Smooth muscle cell (in vitro differentiated cells): ENCODE measurements around the gene GJA4. TPM values are rescaled to one million over a fixed set of nuclear protein-coding genes. Genes with fewer than 3 reads are reported as not detected.

Experiments used
- DNase-seq: peaks from one replicate; lab custom pipeline; 2025; ENCODE audit not compliant: unreplicated experiment; lab: John Stamatoyannopoulos, UW
- H2AFZ ChIP-seq: fragments of 200-600 bp; sonication (generic); 2 replicates; pipeline ENCODE4 v1.6.0; 2016; ENCODE audit warnings: antibody characterized with exemption, low read depth, mild to moderate bottlenecking
- H3F3A ChIP-seq: fragments of 200-600 bp; sonication (generic); 2 replicates; pipeline ENCODE4 v1.6.0; 2017; ENCODE audit warnings: antibody characterized with exemption, low read depth
- H3K27ac ChIP-seq: fragments of 200-600 bp; sonication (generic); 2 replicates; pipeline ENCODE4 v1.5.1; 2016; ENCODE audit warnings: low read depth, mild to moderate bottlenecking
- H3K27me3 ChIP-seq: fragments of 200-600 bp; sonication (generic); 2 replicates; pipeline ENCODE4 v1.6.1; 2016; ENCODE audit warnings: low read depth, mild to moderate bottlenecking
- H3K36me3 ChIP-seq: fragments of 200-600 bp; sonication (generic); 2 replicates; pipeline ENCODE4 v1.5.1; 2016; ENCODE audit warnings: low read depth
- H3K4me1 ChIP-seq: fragments of 200-600 bp; sonication (generic); 2 replicates; pipeline ENCODE4 v1.5.1; 2016; ENCODE audit warnings: low read depth
- H3K4me2 ChIP-seq: fragments of 200-600 bp; sonication (generic); 2 replicates; pipeline ENCODE4 v1.6.0; 2016; ENCODE audit warnings: mild to moderate bottlenecking
- H3K4me3 ChIP-seq: fragments of 200-600 bp; sonication (generic); 2 replicates; pipeline ENCODE4 v1.5.1; 2016; ENCODE audit warnings: mild to moderate bottlenecking
- H3K79me2 ChIP-seq: fragments of 200-600 bp; sonication (generic); 2 replicates; pipeline ENCODE4 v1.6.0; 2016; ENCODE audit warnings: low read depth, mild to moderate bottlenecking
- H3K9ac ChIP-seq: fragments of 200-600 bp; sonication (generic); 2 replicates; pipeline ENCODE4 v1.6.0; 2016; ENCODE audit warnings: low read depth
- H3K9me3 ChIP-seq: fragments of 200-600 bp; sonication (generic); replicated peaks from 2 replicates; pipeline ENCODE4 v1.5.1; 2016; ENCODE audit warnings: low read depth
- H4K20me1 ChIP-seq: fragments of 200-600 bp; sonication (generic); 2 replicates; pipeline ENCODE4 v1.6.0; 2016; ENCODE audit warnings: low read depth
- WGBS: methylation state at CpG from one replicate; pipeline ENCODE4 v1.1.7; 2016; ENCODE audit warnings: low lambda C conversion rate; 5-methylcytosine and 5-hydroxymethylcytosine counted together
- polyA plus RNA-seq: library from polyadenylated mRNA; unstranded; fragments of >200 nt; fragmentation: Nextera tagmentation; extraction: Ambion mirVana; gene quantifications from 2 replicates; pipeline ENCODE4 v1.2.1, GENCODE V29; 2016
- total RNA-seq: library from RNA; depleted of rRNA; stranded (reverse); fragments of >200 nt; gene quantifications from 2 replicates; pipeline ENCODE4 v1.2.3, GENCODE V29; 2014
- TF ChIP-seq, protein P1 (sequence below): fragments of 200-600 bp; sonication (generic); IDR thresholded peaks from 2 replicates; pipeline ENCODE4 v1.5.1; 2017; ENCODE audit warnings: borderline replicate concordance, mild to moderate bottlenecking, antibody characterized with exemption; ENCODE audit not compliant: insufficient read depth, poor library complexity, severe bottlenecking

Gene GJA4
- total and polyA plus RNA-seq, 2 experiments from 2014 or later = not detected

DNA sequence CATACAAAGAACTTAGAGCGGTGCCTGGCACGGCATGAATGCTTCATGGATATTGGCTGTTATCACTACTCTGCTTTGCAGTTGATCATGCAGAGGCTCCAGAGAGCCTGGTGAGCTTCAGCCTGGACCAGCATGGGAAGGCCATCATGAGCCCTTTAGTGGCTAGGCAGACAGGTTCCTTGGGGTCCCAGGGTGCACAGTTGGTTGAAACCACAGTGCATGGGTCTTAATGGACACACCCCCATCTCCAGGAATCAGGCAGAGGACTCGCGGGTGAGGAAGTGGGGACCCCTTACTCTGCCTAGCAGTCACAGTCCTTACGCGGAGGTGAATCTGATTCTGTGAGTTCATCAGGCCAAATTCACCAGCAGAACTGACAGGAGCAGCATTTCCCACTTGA lies 36.8 kb upstream of the GJA4 start:
- Histone ChIP-seq H3K27me3 (no peaks in the 10 kb centered on the region), H3F3A (no peaks in the 10 kb centered on the region), H3K27ac (no peak overlapping the region), H3K4me2 (no peak overlapping the region), H3K36me3 (no peaks in the 10 kb centered on the region), H3K4me3 (no peak overlapping the region), H3K79me2 (no peaks in the 10 kb centered on the region), H3K9ac (no peak overlapping the region), H4K20me1 (no peaks in the 10 kb centered on the region), H3K4me1 (no peaks in the 10 kb centered on the region), H3K9me3 (no peaks in the 10 kb centered on the region), H2AFZ (no peak overlapping the region)
- DNase-seq = no peak
- TF ChIP-seq, protein P1, sequence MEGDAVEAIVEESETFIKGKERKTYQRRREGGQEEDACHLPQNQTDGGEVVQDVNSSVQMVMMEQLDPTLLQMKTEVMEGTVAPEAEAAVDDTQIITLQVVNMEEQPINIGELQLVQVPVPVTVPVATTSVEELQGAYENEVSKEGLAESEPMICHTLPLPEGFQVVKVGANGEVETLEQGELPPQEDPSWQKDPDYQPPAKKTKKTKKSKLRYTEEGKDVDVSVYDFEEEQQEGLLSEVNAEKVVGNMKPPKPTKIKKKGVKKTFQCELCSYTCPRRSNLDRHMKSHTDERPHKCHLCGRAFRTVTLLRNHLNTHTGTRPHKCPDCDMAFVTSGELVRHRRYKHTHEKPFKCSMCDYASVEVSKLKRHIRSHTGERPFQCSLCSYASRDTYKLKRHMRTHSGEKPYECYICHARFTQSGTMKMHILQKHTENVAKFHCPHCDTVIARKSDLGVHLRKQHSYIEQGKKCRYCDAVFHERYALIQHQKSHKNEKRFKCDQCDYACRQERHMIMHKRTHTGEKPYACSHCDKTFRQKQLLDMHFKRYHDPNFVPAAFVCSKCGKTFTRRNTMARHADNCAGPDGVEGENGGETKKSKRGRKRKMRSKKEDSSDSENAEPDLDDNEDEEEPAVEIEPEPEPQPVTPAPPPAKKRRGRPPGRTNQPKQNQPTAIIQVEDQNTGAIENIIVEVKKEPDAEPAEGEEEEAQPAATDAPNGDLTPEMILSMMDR = no peak
- WGBS = over 99% methylated on average over 6 of the region's 6 CpGs

DNA sequence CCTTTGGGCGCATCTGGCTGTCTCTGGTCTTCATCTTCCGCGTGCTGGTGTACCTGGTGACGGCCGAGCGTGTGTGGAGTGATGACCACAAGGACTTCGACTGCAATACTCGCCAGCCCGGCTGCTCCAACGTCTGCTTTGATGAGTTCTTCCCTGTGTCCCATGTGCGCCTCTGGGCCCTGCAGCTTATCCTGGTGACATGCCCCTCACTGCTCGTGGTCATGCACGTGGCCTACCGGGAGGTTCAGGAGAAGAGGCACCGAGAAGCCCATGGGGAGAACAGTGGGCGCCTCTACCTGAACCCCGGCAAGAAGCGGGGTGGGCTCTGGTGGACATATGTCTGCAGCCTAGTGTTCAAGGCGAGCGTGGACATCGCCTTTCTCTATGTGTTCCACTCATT lies 35.4 kb upstream of the GJA4 start:
- Histone ChIP-seq H3K4me3 (no peak overlapping the region), H3K4me1 (no peaks in the 10 kb centered on the region), H3K27me3 (no peaks in the 10 kb centered on the region), H3K36me3 (no peaks in the 10 kb centered on the region), H3K9me3 (no peaks in the 10 kb centered on the region), H4K20me1 (no peaks in the 10 kb centered on the region), H3K4me2 (no peak overlapping the region), H3K9ac (no peak overlapping the region), H3K27ac (no peak overlapping the region), H3K79me2 (no peaks in the 10 kb centered on the region), H3F3A (no peaks in the 10 kb centered on the region), H2AFZ (no peak overlapping the region)
- TF ChIP-seq, protein P1 = no peak
- DNase-seq = no peak
- 94% methylated on average over 20 of the region's 21 CpGs for WGBS

DNA sequence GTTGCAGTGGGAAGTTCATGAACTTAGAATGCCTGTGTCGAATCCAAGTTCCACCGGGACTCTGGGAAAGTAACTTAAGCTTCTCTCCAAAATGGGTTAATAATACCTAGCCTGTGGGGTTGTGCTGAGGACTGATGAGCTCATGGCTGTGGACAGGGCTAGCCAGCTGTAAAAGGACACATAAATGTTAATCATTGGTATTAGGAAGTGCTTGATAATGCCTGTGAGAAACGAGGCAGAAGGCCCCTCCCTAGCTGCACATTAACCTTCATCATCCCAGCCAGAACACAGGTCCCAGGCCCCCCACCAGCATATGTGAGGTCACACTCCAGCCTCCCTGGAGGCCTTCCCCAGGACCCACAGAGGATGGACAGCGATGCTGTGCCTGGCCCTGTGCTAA lies 34.0 kb upstream of the GJA4 start:
- H4K20me1 ChIP-seq = no peaks in the 10 kb centered on the region
- H3K9me3 ChIP-seq = no peaks in the 10 kb centered on the region

More for the DNA sequence above, 34.0 kb upstream of the GJA4 start:
- H3K27me3 ChIP-seq = no peaks in the 10 kb centered on the region
- no peaks in the 10 kb centered on the region for H3F3A ChIP-seq
- H3K27ac ChIP-seq = no peak overlapping the region
- no peak overlapping the region for H3K4me2 ChIP-seq
- no peak overlapping the region for H3K4me3 ChIP-seq
- 66% methylated on average over 4 of the region's 4 CpGs for WGBS
- H2AFZ ChIP-seq = no peak overlapping the region
- TF ChIP-seq, protein P1 = no peak
- no peak overlapping the region for H3K9ac ChIP-seq
- no peaks in the 10 kb centered on the region for H3K36me3 ChIP-seq
- no peak for DNase-seq
- no peaks in the 10 kb centered on the region for H3K79me2 ChIP-seq
- H3K4me1 ChIP-seq = no peaks in the 10 kb centered on the region
